ENCODE results near the gene ZNF287.

ZNF287 gene

DNA sequence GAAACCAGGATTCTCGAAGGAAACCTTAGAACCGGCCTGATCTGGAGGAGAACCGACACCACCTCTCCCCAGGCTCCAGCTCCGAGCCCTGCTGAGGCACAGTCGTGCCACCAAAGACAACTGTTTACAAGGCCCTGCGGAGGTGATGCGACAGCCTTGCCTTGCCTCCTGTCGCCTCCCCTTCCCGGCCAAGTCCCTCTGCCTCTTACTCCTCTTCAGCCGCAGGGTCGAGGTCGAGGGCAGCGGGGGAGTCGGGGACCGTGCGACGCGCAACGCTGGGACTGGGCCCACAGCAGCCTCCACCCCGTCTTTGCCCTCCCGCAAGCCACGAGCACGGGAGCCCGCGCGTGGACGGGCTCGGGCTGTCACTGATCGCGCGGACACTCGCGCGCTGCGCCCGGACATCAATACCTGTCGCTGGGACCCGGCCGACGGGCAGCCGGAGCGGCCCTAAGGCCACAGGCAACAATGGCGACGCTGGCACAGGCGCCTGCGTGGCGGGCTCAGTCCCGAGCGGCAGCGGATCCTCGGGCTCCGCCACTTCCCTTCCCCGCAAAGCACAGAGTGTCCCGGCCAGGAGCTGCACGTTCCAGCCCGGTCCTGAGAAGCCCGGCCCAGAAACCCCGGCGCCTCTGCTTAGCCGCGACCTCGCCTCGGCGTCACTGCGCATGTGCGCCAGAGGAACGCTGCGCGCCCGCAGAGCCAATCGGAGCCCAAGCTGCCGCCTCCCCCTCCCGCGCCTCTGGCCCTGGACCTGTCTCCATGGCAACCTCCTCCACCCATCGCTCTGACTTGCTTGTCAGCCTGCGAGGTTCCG is at the start of gene ZNF287:
Gene ZNF287, minus strand, starts transcription at position 664 of the 817 bp plus-strand sequence. CDS start 1,473 bp downstream, outside the sequence.
- in situ Hi-C loops (cut with MboI; ENCODE audit: low sequenced_read_pairs): no loop called here

DNA sequence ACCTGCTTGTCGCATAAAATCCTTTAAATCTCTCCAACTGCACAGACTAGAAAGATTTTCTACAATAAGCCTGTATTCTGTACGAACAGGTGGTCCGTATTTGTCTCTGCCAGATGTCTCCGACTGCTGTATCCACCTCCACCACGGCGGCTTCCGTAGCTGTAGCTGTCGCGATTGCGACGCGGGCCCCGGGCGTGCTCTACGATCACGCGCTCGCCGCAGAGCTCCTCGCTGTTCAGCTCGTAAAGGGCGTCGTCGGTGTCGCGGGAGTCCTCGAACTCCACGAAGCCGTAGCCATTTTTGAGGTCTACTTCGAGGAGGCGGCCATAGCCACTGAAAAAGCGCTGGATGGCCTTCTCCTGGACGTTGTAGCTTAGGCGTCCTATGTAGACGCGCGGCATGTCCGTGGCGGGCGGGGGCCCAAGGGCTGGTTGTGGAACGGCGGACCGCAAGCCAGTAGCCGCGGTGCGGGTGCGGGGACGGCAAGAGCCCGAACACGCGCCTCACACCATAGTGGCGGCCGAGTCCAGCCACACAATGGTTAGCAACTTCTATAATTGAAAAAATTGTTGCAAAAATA is 48.6 kb upstream of the ZNF287 start:
- in situ Hi-C loops (cut with MboI; ENCODE audit: low sequenced_read_pairs): no loop called here

DNA sequence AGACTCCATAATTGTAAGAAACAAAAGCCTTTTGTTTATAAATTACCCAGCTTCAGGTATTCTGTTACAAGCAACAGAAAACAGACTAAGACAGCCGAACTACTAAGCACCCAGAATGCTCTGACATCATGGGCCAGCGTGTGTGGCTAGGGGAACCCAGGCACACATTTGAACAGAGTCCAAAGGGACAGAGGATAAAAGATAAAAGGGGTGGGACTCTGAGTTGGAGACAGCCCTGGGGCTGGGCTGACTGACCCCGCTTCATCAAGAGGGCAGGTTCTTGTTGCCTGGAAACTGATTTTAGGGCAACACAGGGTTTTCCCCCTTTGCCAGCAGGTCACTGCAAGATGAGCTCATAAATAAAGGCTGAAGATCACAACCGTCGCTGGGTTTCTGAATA is 30.5 kb upstream of the ZNF287 start:
- in situ Hi-C loops (cut with MboI; ENCODE audit: low sequenced_read_pairs): no loop called here

DNA sequence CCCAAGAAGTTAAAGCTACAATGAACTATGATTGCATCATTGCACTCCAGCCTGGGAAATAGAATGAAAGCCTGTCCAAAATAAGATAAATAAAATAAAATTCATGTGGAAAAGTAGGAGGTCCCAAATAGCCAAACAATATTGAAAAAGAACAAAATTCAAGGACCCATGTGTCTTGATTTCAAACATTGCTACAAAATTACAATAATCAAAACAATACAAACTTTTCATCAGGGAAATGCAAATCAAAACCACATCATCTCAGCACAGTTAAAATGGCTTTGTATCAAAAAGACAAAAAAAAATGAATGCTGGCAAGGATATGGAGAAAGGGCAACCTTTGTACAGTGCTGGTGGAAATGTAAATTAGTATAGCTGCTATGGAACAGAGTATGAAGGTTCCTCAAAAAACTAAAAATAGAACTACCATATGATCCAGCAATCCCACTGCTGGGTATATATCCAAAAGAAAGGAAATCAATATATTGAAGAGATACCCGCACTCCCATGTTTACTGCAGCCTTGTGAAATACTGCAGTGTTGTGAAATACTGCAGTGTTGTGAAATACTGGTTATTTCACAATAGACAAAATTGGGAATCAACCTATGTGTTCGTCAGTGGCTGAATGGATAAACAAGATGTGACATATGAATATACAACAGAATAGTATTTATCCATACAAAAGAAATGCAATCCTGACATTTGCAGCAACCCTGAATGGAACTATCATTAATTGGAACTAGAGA is 24.5 kb upstream of the ZNF287 start:
- in situ Hi-C loops (cut with MboI; ENCODE audit: low sequenced_read_pairs): no loop called here

DNA sequence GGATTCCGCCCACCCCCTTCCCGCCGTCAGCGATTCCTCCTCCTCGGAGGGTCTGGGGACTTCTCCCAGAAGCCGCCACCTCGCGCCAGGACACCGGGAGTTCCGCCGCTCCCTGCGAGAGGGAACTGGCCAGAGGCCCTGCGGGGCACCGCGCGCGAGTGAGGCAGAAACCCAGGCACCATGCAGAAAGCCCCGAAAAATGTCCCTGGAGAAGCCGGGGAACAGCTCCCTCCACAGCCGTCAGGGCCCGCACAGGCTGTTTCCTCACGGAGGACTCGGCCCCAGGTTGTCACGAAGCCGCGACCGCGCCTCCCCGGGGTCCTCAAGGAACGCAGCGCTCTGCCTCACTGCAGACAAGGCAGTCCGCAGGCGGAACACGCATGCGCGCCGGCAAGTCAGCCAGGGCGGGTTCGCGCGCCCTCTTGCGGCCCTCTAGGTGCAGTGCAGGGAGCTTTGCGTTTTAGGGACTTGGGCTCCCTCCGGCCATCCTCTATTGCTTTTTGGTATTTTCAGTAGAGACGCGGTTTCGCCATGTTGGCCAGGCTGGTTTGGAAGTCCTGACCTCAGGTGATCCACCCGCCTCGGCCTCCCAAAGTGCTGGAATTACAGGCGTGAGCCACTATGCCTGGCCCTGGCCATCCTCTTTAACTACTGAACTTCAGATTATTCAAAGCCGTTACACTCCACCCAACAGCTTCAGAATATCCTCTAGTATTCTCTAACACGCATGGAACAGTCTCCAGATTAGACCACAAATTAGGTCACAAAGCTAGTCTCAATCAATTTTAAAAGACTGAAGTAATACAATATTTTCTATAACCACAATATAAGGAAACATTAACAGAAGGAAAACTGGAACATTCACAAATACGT is 20.3 kb upstream of the ZNF287 start:
- in situ Hi-C loops (cut with MboI; ENCODE audit: low sequenced_read_pairs): no loop called here

DNA sequence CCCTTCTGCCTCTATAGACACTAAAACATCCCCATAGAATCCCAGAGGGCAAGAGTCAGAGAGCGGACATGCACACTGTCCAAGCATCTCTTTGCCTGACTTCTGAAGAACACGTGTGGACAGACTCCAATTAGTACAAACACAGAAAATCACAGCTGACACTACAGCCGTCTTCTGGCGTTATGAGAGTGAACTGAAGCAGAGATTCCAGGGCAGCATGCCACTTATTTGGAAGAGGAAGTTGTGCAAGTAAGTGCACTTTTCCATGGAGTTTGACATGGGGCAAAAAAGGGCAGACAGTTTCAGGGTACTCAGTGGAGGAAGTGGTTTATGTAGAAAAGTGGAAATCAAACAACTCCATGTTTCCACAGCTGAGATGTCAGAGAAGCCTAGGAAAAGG is 16.8 kb upstream of the ZNF287 start:
- in situ Hi-C loops (cut with MboI; ENCODE audit: low sequenced_read_pairs): no loop called here

DNA sequence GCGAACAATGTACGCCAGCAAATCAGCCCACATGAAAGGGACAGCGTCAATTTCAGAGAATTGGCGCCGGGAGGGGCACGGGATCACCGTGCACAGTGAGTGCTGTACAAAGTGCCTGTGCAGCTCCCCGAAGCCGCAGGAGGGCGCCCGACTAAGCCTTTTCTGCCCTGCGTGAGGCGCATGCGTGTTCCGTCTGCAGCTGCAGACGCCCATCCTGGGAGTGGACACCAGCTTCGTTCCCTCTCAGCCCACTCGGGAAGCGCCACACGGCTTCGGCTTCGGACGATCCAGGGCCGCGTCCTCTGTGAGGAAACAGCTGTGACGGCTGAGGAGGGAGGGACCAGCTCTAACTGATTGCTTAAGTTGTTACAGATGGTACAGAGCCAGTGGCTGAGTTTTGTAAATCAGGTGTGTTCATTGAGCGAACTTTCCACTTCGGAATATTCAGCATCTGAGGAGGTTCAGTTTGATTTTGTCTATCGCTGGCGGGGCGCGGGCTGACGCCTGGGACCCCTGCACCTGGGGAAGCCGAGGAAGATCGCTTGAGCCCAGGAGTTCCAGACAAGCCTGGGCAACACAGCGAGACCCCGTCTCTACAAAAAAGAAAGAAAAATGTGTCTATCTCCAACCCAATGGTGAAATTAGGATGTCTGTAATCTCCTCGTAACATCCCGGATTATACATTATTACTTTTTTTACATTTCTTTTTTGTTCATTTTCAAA is 15.4 kb upstream of the ZNF287 start:
- in situ Hi-C loops (cut with MboI; ENCODE audit: low sequenced_read_pairs): no loop called here

DNA sequence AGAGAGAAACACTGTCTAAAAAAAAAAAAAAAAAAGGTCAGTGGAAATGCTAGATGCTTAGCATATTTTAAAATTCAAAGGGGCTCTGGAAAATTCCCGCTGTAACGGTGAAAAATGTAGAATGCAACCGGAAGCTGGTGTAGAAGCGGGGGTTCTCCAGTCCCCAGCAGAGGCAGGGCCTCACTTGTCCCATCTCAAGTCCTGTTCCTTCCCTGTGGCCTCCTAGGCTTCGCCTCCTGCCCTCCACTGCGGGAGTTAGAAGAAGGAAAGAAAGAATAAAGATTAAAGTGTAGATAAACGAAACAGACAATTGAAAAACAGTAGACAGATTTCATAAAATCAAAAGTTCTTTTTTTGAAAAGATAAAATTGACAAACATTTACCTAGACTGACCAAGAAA is 14.8 kb upstream of the ZNF287 start:
- in situ Hi-C loops (cut with MboI; ENCODE audit: low sequenced_read_pairs): no loop called here

DNA sequence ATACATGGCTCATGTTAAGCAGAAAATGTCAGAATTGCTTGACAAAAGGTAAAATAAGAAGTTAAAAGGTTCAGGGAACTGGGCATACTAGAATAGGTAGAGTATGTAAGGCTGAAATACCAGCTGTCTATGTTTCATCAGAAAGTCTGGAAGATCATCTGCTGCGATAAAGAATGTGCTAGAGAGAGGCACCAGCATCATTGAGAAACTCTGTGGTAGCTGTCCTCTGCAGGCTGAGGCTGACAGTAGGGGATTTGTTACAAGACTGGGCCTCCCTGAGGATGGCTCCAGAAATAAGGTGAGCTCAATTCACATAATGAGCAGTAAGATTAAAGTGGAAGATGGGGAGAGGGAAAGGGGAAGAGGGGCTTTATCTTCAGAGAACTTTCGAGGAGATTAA is 4.5 kb upstream of the ZNF287 start:
- in situ Hi-C loops (cut with MboI; ENCODE audit: low sequenced_read_pairs): no loop called here

DNA sequence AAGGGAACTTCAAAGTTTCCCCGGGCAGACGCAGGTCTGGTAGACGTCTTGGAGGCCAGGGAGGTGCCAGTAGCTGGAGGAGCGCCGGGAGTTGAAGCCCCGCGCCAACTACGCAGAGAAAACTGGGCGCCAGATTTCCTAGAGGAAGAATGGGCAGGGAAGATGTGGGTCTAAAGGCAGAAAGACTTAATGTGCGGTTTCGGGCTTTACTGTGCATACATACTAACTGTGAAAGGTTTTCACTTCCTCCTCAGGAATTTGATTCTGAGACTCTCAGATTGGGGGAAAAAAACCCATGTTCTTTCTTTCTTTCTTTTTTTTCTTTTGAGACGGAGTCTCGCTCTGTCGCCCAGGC is 331 bp upstream of the ZNF287 start:
- in situ Hi-C loops (cut with MboI; ENCODE audit: low sequenced_read_pairs): no loop called here

DNA sequence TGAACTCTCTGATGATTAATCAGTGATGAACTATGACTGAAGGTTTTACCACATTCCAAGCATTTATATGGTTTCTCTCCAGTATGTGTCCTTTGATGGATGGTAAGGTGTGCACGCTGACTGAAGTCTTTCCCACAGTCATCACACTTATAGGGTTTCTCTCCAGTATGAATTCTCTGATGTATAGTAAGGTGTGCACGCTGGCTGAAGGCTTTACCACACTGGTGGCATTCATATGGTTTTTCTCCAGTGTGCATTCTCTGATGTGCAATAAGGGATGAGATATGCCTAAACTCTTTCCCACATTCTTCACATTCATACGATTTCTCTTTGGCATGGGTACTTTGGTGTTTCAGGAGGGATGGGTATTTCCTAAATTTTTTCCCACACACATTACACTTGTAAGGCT is 16.4 kb downstream of the ZNF287 start:
- in situ Hi-C loops (cut with MboI; ENCODE audit: low sequenced_read_pairs): no loop called here

DNA sequence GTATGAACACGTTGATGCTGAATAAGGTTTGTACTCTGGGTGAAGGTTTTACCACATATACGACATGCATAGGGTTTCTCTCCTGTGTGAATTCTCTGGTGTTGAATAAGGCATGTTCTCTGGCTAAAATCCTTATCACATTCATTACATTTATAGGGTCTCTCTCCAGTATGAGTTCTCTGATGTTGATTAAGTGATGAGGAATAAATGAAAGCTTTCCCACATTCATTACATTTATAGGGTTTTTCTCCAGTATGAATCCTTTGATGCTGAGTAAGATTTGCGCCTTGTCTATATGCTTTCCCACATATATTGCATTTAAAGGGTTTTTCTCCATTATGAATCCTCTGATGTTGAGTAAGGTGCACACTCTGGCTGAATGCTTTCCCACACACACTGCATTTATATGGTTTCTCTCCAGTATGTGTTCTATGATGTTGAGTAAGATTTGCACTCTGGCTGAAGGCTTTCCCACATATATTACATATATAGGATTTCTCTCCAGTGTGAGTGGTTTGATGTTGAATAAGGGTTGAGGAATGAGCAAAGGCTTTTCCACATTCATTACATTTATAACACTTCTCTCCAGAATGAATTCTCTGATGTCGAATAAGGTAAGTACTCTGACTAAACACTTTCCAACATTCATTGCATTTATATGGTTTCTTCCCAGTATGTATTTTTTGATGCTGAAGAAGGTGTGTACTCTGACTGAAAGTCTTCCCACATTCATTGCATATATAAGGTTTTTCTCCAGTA is 16.9 kb downstream of the ZNF287 start:
- in situ Hi-C loops (cut with MboI; ENCODE audit: low sequenced_read_pairs): no loop called here

DNA sequence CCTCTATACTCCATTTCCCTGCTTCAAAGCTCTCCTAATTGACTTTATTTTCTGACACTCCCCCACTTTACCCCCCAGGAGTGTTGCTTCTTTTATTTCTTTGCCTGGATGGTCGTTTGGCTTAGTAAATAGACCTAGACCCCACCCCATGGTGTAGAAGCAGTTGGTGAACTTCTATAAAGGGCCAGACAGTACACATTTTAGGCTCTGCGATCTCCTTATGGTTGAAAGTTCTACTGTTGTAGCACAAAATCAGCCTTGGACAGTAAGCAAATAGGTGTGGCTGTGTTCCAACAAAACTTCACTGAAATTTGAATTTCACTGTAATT is 31.9 kb downstream of the ZNF287 start:
- in situ Hi-C loops (cut with MboI; ENCODE audit: low sequenced_read_pairs): no loop called here

DNA sequence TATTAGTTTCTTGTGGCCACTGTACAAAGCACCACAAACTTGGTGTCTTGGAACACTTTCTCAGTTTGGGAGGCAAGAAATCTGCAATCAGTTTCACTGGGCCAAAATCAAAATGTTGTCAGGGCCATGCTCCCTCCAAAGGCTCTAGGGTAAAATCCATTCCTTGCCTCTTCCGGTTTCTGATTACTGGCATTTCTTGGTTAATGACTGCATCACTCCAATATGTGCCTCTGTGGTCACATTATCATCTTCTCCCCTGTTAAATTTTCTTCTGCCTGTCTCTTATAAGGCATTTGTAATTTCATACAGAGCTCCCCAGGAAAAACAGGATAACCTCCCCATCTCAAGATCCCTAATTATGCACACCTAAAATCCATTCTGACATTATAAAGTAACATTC is 34.8 kb downstream of the ZNF287 start:
- in situ Hi-C loops (cut with MboI; ENCODE audit: low sequenced_read_pairs): no loop called here

DNA sequence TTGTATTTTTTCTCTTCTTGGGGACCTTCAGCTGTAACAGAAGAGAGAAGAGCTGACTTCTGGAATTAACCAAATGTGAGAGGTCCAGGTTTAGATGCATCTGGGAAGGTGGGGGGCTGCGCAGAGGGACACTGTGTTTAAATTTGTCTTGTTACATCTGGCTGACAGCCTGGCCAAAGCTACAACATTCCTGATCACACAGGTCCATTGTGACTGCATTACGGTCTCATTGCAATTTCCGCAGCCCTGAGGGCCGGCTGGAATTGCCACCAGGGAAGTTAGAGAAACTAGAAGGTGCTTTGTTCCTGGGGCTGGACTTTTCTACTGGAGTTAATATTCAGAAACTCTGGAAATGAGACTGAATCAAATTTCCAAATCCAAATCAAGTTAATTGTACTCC is 39.1 kb downstream of the ZNF287 start:
- in situ Hi-C loops (cut with MboI; ENCODE audit: low sequenced_read_pairs): loop anchor here (10.0 kb wide), 1 partner anchor 165 kb away; no protein-coding TSS in a partner anchor

DNA sequence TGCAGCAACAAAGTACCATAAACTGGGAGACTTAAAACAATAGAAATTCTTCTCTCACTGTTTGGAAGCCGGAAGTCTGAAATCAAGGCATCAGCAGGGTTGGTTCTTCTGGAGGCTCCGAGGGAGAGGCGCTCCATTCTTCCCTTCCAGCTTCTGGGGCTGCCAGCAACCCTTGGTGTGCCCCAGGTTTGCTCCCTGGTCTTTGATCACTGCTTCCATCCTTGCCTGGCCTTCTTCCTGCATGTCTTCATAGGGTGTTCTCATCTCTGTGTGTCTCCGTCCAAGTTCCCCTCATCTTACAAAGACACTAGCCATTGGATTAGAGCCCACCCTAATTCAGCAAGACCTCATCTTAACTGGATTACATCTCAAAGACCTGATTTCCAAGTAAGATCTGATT is 41.7 kb downstream of the ZNF287 start:
- in situ Hi-C loops (cut with MboI; ENCODE audit: low sequenced_read_pairs): loop anchor here (10.0 kb wide), 1 partner anchor 162 kb away; no protein-coding TSS in a partner anchor

DNA sequence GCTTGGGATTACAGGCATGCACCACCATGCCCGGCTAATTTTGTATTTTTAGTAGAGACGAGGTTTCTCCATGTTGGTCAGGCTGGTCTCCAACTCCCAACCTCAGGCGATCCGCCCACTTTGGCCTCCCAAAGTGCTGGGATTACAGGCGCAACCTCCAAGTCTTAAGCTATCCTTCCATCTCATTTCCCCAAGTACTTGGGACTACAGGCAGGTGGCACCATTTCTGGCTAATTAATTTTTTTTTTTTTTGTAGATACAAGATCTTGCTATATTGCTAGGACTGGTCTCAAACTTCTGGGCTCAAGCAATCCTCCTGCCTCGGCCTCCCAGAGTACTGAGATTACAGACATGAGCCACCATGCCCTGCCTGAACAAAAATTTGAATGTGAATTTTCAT is 43.4 kb downstream of the ZNF287 start:
- in situ Hi-C loops (cut with MboI; ENCODE audit: low sequenced_read_pairs): loop anchor here (10.0 kb wide), 1 partner anchor 161 kb away; no protein-coding TSS in a partner anchor

DNA sequence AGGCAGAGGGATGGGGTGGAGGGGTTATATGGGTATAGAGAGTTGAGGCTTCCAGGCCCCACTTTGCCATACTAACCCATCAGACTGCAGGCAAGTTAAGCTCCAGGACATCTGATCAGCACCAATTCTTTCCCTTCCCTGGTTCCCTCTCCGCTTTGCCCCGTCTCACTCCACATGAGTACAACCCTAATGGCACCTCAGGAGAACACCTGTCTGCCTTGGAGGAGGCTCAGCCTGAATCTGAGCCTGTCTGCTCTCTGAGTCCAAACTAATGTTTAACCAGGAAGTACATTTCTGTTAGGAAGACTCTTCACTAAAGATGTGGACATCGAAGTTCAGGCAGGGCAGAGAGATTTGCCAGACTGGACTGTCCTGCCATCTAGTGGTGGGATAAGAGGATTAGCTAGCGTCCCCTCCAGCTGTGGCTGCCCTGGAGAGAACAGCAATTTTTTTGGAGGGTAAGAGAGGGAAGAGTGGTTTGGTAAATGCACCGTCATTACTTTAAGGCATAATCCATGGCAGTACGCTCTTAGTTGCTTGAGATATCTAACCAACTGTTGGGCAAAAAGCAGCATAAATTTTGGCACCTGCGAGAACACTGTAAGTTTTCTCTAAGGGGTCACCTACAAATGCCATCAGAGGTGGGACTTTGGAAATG is 47.8 kb downstream of the ZNF287 start:
- in situ Hi-C loops (cut with MboI; ENCODE audit: low sequenced_read_pairs): loop anchor here (10.0 kb wide), 1 partner anchor 156 kb away; no protein-coding TSS in a partner anchor

DNA sequence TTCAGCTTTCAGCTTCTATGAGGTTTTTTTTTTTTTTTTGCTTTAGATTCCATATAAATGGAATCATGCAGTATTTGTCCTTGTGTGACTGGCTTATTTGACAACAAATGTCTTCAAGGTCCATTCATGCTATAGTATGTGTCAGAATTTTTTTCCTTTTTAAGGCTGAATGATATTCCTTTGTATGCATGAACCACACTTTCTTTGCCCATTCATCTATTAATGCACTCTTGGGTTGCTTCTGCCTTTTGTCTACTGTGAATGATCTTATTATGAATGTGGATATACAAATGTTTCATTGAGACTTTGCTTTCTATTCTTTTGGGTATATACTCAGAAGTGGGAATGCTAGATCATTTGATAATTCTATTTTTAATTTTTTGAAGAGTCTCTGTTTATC is 50.0 kb downstream of the ZNF287 start:
- in situ Hi-C loops (cut with MboI; ENCODE audit: low sequenced_read_pairs): no loop called here
